LNCaP clone FGC (cell line): ENCODE measurements around the gene TNFRSF17.
"Not testable (repeated sequence)": the region's sequence is repeated elsewhere in the genome, so short reads cannot be mapped to it uniquely, and the experiment has no call there.

Experiments used
- DNase-seq: peaks from one replicate; pipeline ENCODE4 v3.0.0-alpha.2; 2011; ENCODE audit warnings: low read depth
- H3K4me3 ChIP-seq: 2 replicates; pipeline ENCODE4 v1.5.1; 2011; ENCODE audit warnings: mild to moderate bottlenecking, low read depth, low read length, control low read depth
- TF ChIP-seq, protein P1 (sequence below): IDR thresholded peaks from 2 replicates; pipeline ENCODE4 v1.5.1; 2012; ENCODE audit warnings: mild to moderate bottlenecking; ENCODE audit not compliant: control insufficient read depth, insufficient read depth; ENCODE audit errors: extremely low read depth

The TNFRSF17 gene

DNA sequence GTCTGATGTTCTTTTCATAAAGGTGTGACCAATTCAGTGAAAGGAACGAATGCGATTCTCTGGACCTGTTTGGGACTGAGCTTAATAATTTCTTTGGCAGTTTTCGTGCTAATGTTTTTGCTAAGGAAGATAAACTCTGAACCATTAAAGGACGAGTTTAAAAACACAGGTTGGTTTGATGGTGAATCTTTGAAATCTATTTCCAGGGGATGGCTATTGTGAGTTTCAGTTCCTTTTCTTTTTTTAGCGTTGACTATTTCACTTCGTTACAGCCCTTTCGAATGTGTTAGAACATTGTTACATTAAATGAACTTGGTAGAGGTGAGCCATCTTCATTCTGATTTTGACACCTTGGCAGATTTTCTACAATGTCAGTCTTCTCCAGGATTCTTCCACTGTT lies 1.2 kb downstream of the TNFRSF17 start:
- TF ChIP-seq, protein P1, sequence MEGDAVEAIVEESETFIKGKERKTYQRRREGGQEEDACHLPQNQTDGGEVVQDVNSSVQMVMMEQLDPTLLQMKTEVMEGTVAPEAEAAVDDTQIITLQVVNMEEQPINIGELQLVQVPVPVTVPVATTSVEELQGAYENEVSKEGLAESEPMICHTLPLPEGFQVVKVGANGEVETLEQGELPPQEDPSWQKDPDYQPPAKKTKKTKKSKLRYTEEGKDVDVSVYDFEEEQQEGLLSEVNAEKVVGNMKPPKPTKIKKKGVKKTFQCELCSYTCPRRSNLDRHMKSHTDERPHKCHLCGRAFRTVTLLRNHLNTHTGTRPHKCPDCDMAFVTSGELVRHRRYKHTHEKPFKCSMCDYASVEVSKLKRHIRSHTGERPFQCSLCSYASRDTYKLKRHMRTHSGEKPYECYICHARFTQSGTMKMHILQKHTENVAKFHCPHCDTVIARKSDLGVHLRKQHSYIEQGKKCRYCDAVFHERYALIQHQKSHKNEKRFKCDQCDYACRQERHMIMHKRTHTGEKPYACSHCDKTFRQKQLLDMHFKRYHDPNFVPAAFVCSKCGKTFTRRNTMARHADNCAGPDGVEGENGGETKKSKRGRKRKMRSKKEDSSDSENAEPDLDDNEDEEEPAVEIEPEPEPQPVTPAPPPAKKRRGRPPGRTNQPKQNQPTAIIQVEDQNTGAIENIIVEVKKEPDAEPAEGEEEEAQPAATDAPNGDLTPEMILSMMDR: no peak
- DNase-seq: no peak
- H3K4me3 ChIP-seq: no peak overlapping the region

DNA sequence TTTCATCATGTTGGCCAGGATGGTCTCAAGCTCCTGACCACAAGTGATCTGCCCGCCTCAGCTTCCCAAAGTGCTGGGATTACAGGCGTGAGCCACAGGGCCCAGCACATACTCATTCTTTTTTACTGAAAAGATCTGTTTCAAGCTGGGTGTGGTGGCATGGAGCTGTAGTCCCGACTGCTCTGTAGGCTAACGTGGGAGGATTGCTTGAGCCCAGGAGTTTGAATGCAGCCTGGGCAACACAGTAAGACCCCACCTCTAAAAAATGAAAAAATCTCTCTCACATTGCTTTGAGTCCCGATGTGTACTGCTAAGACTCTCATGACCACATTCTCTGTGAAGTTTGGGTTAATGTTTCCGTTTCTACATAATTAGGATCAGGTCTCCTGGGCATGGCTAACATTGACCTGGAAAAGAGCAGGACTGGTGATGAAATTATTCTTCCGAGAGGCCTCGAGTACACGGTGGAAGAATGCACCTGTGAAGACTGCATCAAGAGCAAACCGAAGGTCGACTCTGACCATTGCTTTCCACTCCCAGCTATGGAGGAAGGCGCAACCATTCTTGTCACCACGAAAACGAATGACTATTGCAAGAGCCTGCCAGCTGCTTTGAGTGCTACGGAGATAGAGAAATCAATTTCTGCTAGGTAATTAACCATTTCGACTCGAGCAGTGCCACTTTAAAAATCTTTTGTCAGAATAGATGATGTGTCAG lies 2.3 kb downstream of the TNFRSF17 start:
- DNase-seq: no peak
- no peak overlapping the region for H3K4me3 ChIP-seq
- TF ChIP-seq, protein P1: no peak

DNA sequence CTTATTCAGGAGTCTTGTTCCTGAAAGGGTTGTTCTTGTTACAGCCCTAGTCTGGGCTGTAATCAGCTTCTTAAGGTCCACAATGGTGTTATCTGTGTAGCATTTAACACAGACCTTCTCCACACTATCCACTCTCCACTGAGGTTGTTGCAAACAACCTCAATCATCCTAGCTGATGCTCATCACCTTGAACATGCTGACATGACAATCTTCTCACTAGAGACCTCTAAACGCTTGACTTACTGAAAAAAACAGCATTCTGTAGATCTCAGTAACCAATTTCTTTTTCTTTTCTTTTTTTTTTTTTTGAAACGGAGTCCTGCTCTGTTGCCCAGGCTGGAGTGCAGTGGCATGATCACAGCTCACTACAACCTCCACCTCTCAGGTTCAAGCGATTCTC lies 3.6 kb downstream of the TNFRSF17 start:
- no peak for DNase-seq
- no peak overlapping the region for H3K4me3 ChIP-seq
- TF ChIP-seq, protein P1: no peak

DNA sequence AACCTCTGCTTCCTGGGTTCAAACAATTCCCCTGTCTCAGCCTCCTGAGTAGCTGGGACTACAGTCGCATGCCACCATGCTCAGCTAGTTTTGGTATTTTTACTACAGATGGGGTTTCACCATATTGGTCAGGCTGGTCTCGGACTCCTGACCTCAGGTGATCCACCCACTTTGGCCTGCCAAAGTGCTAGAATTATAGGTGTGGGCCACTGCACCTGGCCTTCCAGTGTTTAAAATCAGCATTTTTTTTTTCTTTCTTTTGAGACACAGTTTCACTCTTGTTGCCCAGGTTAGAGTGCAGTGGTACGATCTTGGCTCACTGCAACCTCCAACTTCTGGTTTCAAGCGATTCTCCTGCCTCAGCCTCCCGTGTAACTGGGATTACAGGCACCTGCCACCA lies 5.3 kb downstream of the TNFRSF17 start:
- H3K4me3 ChIP-seq: not testable (repeated sequence)

DNA sequence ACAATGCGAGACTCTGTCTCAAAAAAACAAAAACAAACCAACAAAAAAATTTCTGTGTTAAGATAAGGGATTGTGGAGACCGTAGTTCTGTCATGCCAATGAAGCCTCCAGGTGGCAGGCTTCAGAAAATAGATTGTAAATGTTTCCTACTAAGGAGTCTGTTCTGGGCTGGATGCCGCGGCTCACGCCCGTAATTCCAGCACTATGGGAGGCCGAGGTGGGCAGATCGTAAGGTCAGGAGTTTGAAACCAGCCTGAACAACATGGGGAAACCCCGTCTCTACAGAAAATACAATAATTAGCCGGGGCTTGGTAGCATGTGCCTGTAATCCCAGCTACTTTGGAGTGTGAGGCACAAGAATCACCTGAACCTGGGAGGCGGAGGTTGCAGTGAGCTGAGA lies 7.1 kb downstream of the TNFRSF17 start:
- no peak overlapping the region for H3K4me3 ChIP-seq
- TF ChIP-seq, protein P1: peak; percentile 39
- DNase-seq: no peak

More for the DNA sequence above, 5.3 kb downstream of the TNFRSF17 start:
- DNase-seq: not testable (repeated sequence)

DNA sequence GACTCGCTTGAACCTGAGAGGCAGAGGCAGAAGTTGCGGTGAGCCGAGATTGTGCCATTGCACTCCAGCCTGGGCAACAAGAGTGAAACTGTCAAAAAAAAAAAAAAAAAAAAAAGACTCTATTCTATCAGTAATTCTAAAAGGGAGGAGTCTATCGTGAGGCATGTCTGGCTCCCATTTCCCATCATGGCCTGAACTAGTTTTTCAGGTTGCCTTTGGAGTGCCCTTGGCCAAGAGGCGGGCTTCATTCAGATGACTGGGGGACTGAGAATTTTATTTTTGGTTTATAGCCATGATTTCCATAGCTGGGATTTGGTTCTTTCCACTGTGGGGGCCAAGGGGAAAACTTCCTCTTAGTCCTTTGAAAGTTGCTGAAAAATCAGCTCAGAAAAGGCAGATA lies 8.1 kb downstream of the TNFRSF17 start:
- no peak for DNase-seq
- no peak overlapping the region for H3K4me3 ChIP-seq
- TF ChIP-seq, protein P1: no peak

DNA sequence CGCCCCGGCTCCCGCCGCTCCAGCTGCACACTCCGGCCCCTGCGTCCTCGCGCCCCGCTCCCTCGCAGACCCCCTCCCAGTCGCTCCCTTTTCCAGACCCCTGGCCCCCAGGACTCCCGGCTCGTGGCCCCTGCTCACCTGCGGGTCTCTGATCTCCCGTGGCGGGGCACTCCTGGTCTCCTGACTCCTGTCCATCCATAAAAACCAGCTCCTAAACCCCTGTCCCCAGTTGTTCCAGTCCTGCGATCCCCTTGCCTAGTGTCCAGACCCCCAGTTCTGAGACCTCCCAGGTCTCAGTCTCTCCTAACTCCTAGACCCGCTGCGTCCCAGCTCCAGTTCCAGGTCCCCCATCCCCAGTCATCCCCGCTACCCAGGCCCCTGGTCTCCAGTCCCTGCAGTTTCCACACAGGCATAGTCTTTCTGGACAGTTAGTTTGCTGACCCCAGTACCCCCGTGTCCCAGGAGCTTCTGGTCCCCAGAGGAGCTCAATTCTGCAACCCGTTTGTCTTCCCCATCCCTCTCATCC lies 11.9 kb downstream of the TNFRSF17 start:
- DNase-seq: no peak
- TF ChIP-seq, protein P1: no peak
- peak overlapping the region; percentile 82 for H3K4me3 ChIP-seq
